WTC11 (cell line): Measurements from ENCODE around the gene GPR153. TPM values are rescaled to one million over a fixed set of nuclear protein-coding genes. Genes with fewer than 3 reads are reported as not detected.

ENCODE experiments used
- ATAC-seq: fragments of 200-7000 bp; cut with Tn5 transposase; 2 replicates; pipeline ENCODE4 v1.10.0; 2021; ENCODE audit warnings: mild to moderate bottlenecking, moderate library complexity
- CTCF ChIA-PET: fragments of 300-600 bp; sonication (Branson Sonifier 250); formaldehyde crosslinking; loops from one replicate; lab custom pipeline; 2021; ENCODE audit warnings: antibody characterized with exemption; lab: Charles Lee
- POLR2A ChIA-PET: fragments of 350-600 bp; sonication (Branson Sonifier 250); formaldehyde crosslinking; loops from one replicate; lab custom pipeline; 2021; ENCODE audit warnings: antibody characterized with exemption; lab: Charles Lee
- DNase-seq: peaks from one replicate; pipeline ENCODE4 v3.0.0; 2021; ENCODE audit warnings: low spot score
- H3K27ac Mint-ChIP-seq: 2 replicates; pipeline ENCODE4 v1.8.0; 2021; ENCODE audit warnings: mixed read lengths
- H3K27me3 Mint-ChIP-seq: 2 replicates; pipeline ENCODE4 v1.8.0; 2021; ENCODE audit warnings: low read depth, mild to moderate bottlenecking, moderate library complexity, mixed read lengths
- H3K36me3 Mint-ChIP-seq: 2 replicates; pipeline ENCODE4 v1.8.0; 2021; ENCODE audit warnings: mixed read lengths
- H3K4me1 Mint-ChIP-seq: 2 replicates; pipeline ENCODE4 v1.8.0; 2022; ENCODE audit warnings: mixed read lengths
- H3K4me3 Mint-ChIP-seq: 2 replicates; pipeline ENCODE4 v1.8.0; 2021; ENCODE audit warnings: mild to moderate bottlenecking, moderate library complexity, mixed read lengths
- H3K9me3 Mint-ChIP-seq: 2 replicates; pipeline ENCODE4 v1.8.0; 2021; ENCODE audit warnings: mixed read lengths
- E2F4 ChIP-seq: sonication (generic); formaldehyde crosslinking; IDR thresholded peaks from 2 replicates; pipeline ENCODE4 v1.8.1; 2022; ENCODE audit warnings: low read depth, mild to moderate bottlenecking, moderate library complexity, missing genetic modification reagents, borderline replicate concordance
- E2F5 ChIP-seq: sonication (generic); formaldehyde crosslinking; IDR thresholded peaks from 2 replicates; pipeline ENCODE4 v1.8.1; 2022; ENCODE audit warnings: mild to moderate bottlenecking, moderate library complexity, missing genetic modification reagents
- FOXP4 ChIP-seq: sonication (generic); formaldehyde crosslinking; IDR thresholded peaks from 2 replicates; pipeline ENCODE4 v1.8.0; 2022; ENCODE audit warnings: mild to moderate bottlenecking, missing genetic modification reagents
- GTF2I ChIP-seq: fragments of 250-450 bp; sonication (Bioruptor Pico); conservative IDR thresholded peaks from 2 replicates; pipeline ENCODE4 v1.4.0; 2021; ENCODE audit warnings: mild to moderate bottlenecking
- HMGXB4 ChIP-seq: sonication (generic); formaldehyde crosslinking; IDR thresholded peaks from 2 replicates; pipeline ENCODE4 v1.8.1; 2023; ENCODE audit warnings: mild to moderate bottlenecking, moderate library complexity, missing genetic modification reagents
- JAZF1 ChIP-seq: fragments of 250-450 bp; sonication (Bioruptor Pico); IDR thresholded peaks from 2 replicates; pipeline ENCODE4 v1.9.0; 2021; ENCODE audit warnings: moderate library complexity, mild to moderate bottlenecking, inconsistent platforms
- NR1H2 ChIP-seq: sonication (generic); formaldehyde crosslinking; IDR thresholded peaks from 2 replicates; pipeline ENCODE4 v1.9.0; 2021; ENCODE audit warnings: mild to moderate bottlenecking, moderate library complexity, missing genetic modification reagents
- SP1 ChIP-seq: sonication (generic); formaldehyde crosslinking; conservative IDR thresholded peaks from 2 replicates; pipeline ENCODE4 v1.8.1; 2022; ENCODE audit warnings: missing genetic modification reagents
- ZBTB43 ChIP-seq: sonication (generic); formaldehyde crosslinking; IDR thresholded peaks from 2 replicates; pipeline ENCODE4 v1.8.1; 2023; ENCODE audit warnings: mild to moderate bottlenecking, missing genetic modification reagents
- ZMAT4 ChIP-seq: fragments of 250-450 bp; sonication (Bioruptor Pico); IDR thresholded peaks from 2 replicates; pipeline ENCODE4 v1.9.0; 2021; ENCODE audit warnings: mild to moderate bottlenecking
- ZNF263 ChIP-seq: sonication (generic); formaldehyde crosslinking; IDR thresholded peaks from 2 replicates; pipeline ENCODE4 v1.8.1; 2022; ENCODE audit warnings: low read depth, mild to moderate bottlenecking, moderate library complexity, missing genetic modification reagents
- ZNF281 ChIP-seq: sonication (generic); formaldehyde crosslinking; IDR thresholded peaks from 2 replicates; pipeline ENCODE4 v1.8.0; 2023; ENCODE audit warnings: mild to moderate bottlenecking, missing genetic modification reagents
- ZNF532 ChIP-seq: fragments of 250-450 bp; sonication (Bioruptor Pico); IDR thresholded peaks from 2 replicates; pipeline ENCODE4 v1.9.0; 2021; ENCODE audit warnings: mild to moderate bottlenecking, borderline replicate concordance
- total RNA-seq: library from RNA; stranded (reverse); gene quantifications from 3 replicates; pipeline ENCODE4 v1.2.3, GENCODE V29; 2021
- TF ChIP-seq, protein P1 (sequence below): sonication (generic); formaldehyde crosslinking; conservative IDR thresholded peaks from 2 replicates; pipeline ENCODE4 v1.8.1; 2022; ENCODE audit warnings: mild to moderate bottlenecking, missing genetic modification reagents

GPR153 gene
- total RNA-seq, 1 experiment from 2014 or later: 13.4 TPM

DNA sequence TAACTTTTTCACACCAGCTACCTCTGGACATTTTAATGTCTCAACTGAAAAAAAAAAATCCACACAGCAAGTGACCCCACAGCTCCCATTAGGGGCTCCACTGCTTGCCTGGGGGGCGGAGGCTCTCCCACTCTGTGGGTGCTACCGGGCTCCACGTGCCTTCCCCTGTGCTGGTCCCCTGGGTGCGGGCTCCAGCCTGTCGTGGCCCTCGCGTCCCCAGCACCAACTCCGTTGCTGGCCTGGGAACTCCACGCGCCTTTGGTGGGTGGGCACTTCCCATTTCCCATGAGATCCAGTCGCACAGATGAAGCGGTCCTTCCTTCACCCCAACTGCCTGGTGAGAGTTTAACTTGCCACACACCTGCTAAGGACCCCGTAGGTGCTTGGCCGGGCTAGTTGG, 27.1 kb upstream of the GPR153 start (continued):
- no peak for TF ChIP-seq ZNF532 (CRISPR knock-in tag)
- TF ChIP-seq HMGXB4 (CRISPR knock-in tag): no peak
- TF ChIP-seq JAZF1 (CRISPR knock-in tag): no peak
- no peak for TF ChIP-seq ZNF263
- no peak for TF ChIP-seq ZBTB43

DNA sequence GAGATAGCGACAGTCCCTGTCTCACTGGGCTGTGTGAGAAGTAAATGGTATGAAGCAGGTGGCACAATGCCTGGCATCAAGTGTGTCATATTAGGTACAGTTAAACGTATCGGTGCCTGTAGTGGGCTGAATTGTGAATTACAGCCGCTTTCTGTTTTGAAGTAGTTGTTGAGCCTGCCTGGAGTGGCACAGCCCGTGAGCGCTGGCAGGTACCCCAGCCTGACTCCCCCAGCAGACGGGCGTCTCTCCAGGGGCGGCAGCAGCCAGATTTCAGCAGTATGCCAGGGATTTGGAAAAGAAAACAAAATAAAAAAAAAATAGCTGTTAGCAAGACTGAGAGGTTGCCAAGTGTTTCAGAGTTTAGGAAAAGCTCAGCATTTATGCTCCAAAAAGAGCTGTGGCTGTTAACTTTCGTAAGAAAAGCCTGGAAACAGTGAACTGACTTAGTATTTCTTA, 26.6 kb upstream of the GPR153 start:
- DNase-seq (no peak), ATAC-seq (no peak)
- no peaks in the 10 kb centered on the region for H3K36me3 Mint-ChIP-seq
- H3K4me3 Mint-ChIP-seq: no peak overlapping the region
- no peaks in the 10 kb centered on the region for H3K4me1 Mint-ChIP-seq
- CTCF ChIA-PET: interaction anchor here (0.6 to 1.7 kb wide), 7 partner anchors 14 to 151 kb away, joined by 3 to 5 read pairs (median 3); no protein-coding TSS in a partner anchor
- peak overlapping the region; percentile 72 for H3K27ac Mint-ChIP-seq
- H3K27me3 Mint-ChIP-seq: no peaks in the 10 kb centered on the region
- TF ChIP-seq E2F5 (CRISPR knock-in tag) (no peak), ZNF281 (CRISPR knock-in tag) (no peak), E2F4 (CRISPR knock-in tag) (no peak), NR1H2 (CRISPR knock-in tag) (no peak), ZMAT4 (CRISPR knock-in tag) (no peak), FOXP4 (no peak), GTF2I (CRISPR knock-in tag) (no peak), JAZF1 (CRISPR knock-in tag) (no peak), SP1 (CRISPR knock-in tag) (no peak)
- TF ChIP-seq, protein P1, sequence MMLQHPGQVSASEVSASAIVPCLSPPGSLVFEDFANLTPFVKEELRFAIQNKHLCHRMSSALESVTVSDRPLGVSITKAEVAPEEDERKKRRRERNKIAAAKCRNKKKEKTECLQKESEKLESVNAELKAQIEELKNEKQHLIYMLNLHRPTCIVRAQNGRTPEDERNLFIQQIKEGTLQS (CRISPR knock-in tag): no peak
- H3K9me3 Mint-ChIP-seq: no peaks in the 10 kb centered on the region
- POLR2A ChIA-PET: no interaction called here
